GM04504 (cell line): Measurements from ENCODE around the gene CPE.
"Not testable (repeated sequence)": the region's sequence is repeated elsewhere in the genome, so short reads cannot be mapped to it uniquely, and the experiment has no call there.

Source experiments
- DNase-seq: peaks from one replicate; pipeline ENCODE4 v3.0.0-alpha.2; 2012; ENCODE audit warnings: low read depth

Gene CPE

DNA sequence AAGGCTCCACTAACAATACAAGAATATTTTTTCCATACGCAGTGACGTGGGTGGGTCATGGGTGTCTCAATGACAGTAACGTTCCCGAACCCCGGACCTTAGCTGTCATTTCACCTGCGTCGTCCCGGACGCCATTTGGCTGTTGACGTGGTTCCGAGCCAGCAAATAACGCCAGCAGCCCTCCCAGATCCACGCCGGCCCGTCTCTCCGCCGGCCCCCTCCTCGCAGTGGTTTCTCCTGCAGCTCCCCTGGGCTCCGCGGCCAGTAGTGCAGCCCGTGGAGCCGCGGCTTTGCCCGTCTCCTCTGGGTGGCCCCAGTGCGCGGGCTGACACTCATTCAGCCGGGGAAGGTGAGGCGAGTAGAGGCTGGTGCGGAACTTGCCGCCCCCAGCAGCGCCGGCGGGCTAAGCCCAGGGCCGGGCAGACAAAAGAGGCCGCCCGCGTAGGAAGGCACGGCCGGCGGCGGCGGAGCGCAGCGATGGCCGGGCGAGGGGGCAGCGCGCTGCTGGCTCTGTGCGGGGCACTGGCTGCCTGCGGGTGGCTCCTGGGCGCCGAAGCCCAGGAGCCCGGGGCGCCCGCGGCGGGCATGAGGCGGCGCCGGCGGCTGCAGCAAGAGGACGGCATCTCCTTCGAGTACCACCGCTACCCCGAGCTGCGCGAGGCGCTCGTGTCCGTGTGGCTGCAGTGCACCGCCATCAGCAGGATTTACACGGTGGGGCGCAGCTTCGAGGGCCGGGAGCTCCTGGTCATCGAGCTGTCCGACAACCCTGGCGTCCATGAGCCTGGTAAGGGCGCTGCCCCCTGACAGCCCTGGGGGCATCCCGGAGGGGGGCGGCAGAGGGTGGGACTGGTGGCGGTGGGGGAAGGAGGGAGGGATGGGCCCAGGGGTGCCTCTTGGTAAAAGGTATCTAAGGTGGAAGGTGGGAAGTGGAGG, at the start of gene CPE:
CPE (plus strand) TSS at position 264 of the 933 bp plus-strand sequence; CDS start at position 478, 214 bp downstream.
- DNase-seq: no peak

DNA sequence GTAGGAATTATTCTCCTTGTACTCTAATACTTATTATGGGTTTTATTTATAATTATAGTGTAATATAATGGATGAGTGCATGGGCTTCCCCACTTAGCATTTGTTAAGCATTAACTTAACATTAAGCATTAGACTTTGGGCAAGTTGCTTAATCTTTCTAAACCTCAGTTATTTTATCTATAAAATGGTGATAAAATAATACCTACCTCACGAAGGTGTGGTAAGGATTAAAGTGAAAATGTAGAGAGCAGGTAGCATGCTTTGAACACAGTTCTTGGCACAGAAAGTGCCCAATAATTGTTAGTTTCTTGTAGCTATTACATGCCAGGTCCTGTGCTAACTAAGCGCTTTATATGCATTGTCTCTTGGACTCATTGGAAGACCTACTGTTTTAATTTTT, 48.7 kb upstream of the CPE start:
- no peak for DNase-seq

DNA sequence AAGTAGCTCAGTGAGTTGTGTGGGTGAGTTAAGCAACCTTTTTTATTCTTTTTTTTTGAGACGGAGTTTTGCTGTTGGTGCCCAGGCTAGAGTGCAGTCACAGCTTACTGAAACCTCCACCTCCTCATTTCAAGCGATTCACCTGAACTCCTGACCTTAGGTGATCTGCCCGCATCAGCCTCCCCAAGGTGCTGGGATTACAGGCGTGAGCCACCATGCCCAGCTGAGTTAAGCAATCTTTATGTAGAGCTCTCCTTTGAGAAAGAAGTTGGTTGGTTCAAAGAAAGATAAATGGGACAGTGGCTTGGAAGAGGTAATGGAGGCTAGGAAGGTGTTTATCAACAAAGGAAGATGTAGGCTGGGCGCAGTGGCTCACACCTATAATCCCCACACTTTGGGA, 48.1 kb upstream of the CPE start:
- no peak for DNase-seq

GRCh38 chr4:165331359-165331758, 47.4 kb upstream of the CPE start:
- no peak for DNase-seq

GRCh38 chr4:165331823-165332222, 47.0 kb upstream of the CPE start:
- no peak for DNase-seq

DNA sequence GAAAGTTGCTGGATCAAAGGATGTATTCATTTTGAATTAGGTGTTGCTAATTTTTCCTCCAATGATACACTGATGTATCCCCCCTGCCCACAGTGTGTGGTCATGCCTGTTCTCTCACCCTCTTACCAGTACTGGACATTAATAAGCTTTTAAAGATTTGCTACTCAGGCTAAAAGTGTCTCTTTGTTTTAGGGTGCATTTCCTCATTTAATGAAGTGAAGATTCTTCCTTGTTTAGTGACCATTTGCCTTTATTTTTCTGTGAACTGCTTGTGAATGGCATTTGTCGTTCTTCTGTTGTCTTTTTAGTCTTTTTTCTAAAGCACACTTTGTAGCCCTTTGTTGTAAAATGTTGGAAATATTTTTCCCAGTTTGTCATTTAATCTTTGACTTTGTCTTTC, 46.3 kb upstream of the CPE start:
- no peak for DNase-seq

- no peak for DNase-seq
Observed at GRCh38 chr4:165335163-165335703, 43.6 kb upstream of the CPE start.

GRCh38 chr4:165336743-165337142, 42.1 kb upstream of the CPE start:
- no peak for DNase-seq

DNA sequence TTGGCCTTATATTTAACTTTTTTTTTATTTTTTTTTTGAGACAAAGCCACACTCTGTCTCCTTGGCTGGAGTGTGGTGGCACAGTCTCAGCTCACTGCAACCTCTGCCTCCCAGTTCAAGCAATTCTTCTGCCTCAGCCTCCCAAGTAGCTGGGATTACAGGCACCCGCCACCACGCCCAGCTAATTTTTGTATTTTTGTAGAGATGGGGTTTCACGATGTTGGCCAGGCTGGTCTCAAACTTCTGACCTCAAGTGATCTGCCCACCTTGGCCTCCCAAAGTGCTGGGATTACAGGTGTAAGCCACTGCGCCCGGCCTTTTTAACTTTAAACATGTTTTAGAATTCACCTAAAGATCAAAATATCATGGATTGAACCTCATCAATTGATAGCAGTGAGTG, 36.5 kb upstream of the CPE start:
- DNase-seq: not testable (repeated sequence)

DNA sequence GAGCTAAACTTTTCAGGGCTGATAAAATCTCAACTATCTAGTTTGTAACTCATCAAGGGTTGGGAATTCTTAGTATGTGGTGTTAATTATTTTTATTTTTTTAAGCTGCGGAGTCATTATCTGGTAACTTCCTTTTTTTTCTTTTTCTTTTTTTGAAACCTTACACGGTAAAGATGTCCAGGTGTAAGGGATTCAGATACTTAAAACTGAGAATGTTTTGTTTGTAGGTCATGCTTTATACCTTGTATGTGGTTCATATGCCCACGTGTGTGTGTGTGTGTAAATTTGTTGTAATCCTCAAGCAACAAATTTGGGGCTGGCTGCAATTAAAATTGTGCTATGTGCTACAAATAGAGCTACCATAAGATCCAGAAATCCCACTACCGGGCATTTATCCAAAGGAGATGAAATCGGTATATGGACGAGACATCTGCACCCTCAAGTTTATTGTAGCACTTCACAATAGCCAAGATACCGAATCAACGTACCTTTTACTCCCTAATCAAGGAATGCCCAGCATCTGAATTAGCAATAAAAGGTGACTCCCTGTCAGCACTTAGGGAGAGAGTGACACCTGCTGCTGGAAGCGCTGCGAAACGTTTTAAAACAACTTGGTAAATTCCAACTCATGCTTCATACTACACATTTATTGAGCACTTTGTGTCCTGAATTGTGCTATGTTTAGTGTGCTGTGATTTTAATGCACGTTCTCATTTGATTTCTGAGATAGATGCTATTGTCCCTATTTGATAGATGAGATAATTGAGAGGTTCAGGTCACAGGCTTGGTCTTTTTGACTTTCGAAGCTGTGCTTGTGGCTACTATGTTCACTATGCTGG, 35.2 kb upstream of the CPE start:
- DNase-seq: no peak

GRCh38 chr4:165345666-165346417, 33.0 kb upstream of the CPE start:
- DNase-seq: no peak

DNA sequence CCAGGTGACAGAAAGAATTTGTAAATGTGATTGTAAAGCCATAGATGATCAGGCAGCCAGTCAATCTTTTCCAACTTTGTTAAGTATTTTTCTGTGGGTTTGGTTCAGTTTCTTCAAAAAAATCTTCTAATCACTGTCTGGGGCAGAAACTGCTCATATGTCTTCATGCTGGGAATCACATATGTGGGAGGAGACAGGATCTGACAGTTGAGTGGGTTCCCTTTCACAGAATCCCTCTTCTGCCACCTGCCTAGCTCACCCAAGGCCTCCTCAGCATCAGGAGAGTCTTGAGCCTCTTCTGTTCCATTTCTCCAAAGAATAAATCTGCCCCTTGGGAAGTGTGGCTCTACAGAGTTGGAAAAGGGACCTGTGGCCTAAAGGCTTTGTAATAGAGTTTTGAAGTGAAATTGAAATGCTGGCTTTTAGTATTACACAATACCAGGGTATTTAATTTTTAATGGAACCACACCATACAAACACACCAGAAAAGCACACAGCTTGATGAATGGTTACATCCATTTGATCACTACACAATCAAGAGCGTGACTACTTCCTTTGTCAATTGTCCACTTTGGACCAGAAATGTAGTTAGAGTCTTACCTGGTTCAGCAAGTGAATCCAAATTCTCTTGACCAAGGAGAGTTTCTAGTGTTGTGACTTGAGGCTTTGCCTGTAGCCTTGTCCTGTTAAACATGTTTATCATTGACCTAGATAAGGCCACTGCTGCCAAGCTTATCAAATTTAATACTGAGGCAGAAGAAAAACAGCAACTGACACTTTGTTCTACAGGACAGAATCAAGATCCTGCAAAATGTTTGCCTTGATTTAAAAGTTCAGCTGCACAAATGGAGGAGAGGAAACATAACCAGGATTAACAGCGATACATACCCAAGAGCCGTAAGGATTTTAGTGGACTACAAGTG, 30.9 kb upstream of the CPE start:
- no peak for DNase-seq

DNA sequence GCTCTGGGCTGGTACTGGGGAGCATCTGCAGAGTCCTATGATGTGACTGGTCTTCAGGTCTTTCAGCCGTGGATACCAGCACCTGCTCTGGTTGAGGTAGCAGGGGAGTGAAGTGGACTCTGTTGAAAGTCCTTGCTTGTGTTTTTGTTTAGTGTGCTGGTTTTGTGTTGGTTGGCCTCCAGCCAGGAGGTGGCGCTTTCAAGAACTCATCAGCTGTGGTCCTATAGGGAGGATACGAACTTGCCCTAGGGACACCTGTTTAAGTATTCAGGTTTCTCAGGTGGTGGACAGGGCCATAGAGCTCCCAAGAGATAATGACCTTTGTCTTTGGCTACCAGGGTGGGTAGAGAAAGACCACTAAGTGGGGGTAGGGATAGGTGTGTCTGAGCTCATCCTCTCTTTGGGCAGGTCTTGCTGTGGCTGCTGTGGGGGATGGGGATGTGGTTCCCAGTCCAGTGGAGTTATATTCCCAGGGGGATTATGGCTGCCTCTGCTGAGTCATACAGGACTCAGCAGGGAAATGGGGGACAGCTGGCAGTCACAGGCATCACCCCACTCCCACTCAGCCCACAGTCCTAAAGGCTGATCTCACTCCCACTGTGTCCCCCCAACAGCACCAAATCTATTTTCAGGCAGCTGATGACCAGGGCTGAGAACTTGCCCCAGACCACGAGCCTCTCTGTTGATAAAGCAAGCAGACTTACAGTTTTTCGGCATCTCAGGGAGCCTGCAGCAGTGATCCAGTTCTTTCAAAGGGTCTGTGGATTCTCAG, 27.3 kb upstream of the CPE start:
- no peak for DNase-seq

DNA sequence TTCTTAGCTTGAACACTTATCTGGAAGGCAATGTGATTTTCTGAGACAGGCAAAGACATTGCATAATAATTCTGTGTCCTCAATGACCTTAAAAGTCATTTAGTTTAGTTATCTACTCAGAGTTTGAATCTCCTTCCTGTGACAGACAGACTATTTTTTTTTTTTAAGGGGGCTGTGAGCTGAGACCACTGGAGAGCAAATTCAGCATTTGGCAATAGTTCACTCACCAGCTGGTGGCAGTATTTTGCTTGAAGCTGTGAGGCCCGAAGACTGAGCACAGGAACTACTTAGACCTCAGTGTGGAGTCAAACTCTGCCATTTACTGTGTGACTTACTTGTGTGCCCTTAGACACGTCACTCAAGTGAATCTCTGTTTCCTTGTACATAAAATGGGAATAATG, 22.9 kb upstream of the CPE start:
- DNase-seq: no peak

- no peak for DNase-seq
Observed at GRCh38 chr4:165359506-165359905, 19.3 kb upstream of the CPE start.

DNA sequence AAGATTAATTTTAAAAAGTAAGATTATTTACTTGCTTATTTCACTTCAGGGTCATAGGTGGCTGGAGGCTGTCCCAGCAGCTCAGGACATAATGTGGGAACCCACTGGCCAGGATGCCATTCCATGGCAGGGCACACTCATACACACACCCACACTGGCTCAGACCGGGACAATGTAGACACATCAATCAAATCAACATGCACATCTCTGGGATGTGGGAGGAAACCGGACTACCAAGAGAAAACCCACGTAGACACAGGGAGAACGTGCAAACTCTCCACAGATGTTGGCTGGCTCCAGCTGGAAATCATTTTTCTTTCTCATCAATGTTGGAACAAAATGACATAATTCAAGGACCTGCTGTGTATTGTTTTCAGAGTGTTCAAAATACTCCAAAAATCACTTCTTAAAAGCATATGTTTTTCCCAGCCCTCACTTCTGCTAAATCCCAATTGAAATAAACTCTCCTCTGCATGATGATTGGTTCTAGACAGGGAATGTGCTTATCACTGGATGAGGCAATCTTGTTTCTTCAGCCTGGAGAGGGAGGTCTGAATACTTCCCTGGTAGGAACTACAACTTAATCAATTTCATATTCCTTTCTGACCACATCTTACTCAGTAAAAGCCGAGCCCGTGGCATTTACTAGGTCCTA, 18.6 kb upstream of the CPE start:
- no peak for DNase-seq

DNA sequence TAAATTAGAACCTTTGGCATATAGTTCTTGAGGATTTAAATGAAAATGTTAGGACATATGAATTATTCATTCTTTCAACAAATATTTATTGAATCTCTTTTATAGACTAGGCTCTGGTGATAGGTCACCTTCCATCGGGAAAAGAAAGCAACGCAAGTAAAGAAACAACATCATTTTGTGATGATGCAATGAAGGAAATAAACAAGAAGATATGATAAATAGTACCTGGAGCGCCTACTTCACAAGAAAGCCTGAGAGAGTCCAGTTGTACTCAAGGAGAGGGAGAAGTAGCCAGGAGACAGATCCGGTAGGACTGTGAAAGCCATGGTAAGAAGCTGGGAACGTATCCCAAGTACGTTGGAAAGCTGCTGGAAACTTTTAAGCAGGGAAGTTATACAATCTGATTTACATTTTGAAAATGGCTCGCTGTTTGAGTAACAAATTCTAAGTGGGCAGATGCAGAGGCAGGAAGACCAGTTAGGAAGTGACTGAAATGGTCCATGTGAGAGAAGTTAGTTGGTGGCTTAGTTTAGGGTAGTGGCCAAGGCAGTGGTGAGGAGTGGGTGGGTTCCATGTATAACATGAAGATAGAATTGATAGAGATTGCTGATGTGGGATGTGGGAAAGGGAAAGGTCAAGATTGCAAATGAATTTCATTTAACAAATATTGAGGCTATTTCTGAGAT, 17.7 kb upstream of the CPE start:
- DNase-seq: no peak

DNA sequence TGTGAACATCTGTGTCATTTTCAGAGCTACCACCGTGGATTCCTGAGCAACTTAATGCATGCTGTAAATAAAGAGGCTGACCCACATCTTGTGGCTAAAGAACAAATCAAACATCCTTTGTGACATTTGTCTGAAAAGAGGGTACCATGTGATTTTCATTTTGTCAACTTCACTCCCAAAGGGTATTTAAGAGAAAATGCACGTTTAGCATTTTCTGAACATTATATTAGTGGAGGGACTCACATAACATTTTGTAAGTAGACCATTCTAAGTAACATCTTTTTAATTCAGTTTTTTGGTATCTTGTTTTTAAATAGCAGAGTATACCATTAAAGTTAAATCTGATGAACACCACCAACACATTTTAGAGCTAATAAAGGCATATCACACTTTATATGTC, 17.0 kb upstream of the CPE start:
- DNase-seq: no peak

- no peak for DNase-seq
Observed at GRCh38 chr4:165364452-165365080, 14.2 kb upstream of the CPE start.
